Measurements from ENCODE around the gene PLEKHF1. TPM values are rescaled to one million over a fixed set of nuclear protein-coding genes. Genes with fewer than 3 reads are reported as not detected.
A peak's percentile ranks its signal among the peaks of the same experiment; 100 is the strongest.

The PLEKHF1 gene
- total and polyA plus RNA-seq, 2 of the 13 experiments (the other 11 are each of a cell fraction or from before 2014, with no cell fraction given) = 2.9 to 3.8 TPM

- H2AFZ ChIP-seq (ENCODE audit: low read length) = no peak overlapping the region
- no peak overlapping the region for H3K4me3 ChIP-seq (replicated peaks in 1 of 3; ENCODE audit: insufficient read depth in 1 of 3, low read depth in 2 of 3, low read length in 3 of 3)
- no peak overlapping the region for H3K9ac ChIP-seq (ENCODE audit: insufficient read depth, low read depth, low read length)
- DNase-seq (ENCODE audit: low spot score) = no peak
- no peaks in the 10 kb centered on the region for H3K79me2 ChIP-seq (ENCODE audit: insufficient read depth, low read length)
- H3K4me1 ChIP-seq (ENCODE audit: insufficient read depth, low read length) = peaks cover 12% of the 10 kb centered on the region
- H3K9me3 ChIP-seq (ENCODE audit: low read length) = no peaks in the 10 kb centered on the region
- BruUV-seq (replicated peaks) = no TSS peak
- peaks cover 0 to 9% of the 10 kb centered on the region in 2 experiments; a peak in 2 of 5 replicates for H3K27me3 ChIP-seq (ENCODE audit: control insufficient read depth in 1 of 2, insufficient read depth in 2 of 2, low read length in 2 of 2)
- 33% methylated on average over 2 of the region's 2 CpGs for WGBS (ENCODE audit: low lambda C conversion rate)
- POLR2A ChIA-PET = no interaction called here
- no peak for ATAC-seq
- FAIRE-seq = no peak
- H4K20me1 ChIP-seq (ENCODE audit: insufficient read depth, low read length) = no peaks in the 10 kb centered on the region
- CTCF ChIA-PET (ENCODE audit: low intra/inter-chr PET ratio, low total read pairs) = no interaction called here
- no peak overlapping the region for H3K27ac ChIP-seq (ENCODE audit: extremely low read length, insufficient read depth, low read length)
- no peak overlapping the region for H3K4me2 ChIP-seq (ENCODE audit: low read depth, low read length)
- in situ Hi-C loops (cut with HindIII; ENCODE audit: extremely low pct_ligation_motif_present, low pct_unique_long_range_greater_than_20kb) (no loop called here), intact Hi-C loops (cut with micrococcal nuclease; ENCODE audit: unreplicated experiment) (no loop called here)
- no peaks in the 10 kb centered on the region for H3K36me3 ChIP-seq (replicated peaks in 1 of 2; ENCODE audit: control insufficient read depth in 1 of 2, insufficient read depth in 2 of 2, low read length in 2 of 2)
- TF ChIP-seq ZNF547 (CRISPR knock-in tag; IDR thresholded peaks at IDR 0.05) (no peak), TEAD3 (CRISPR knock-in tag; optimal IDR thresholded peaks at IDR 0.05; ENCODE audit: borderline replicate concordance) (peak; percentile 19), ZNF329 (CRISPR knock-in tag; IDR thresholded peaks at IDR 0.05; ENCODE audit: low read depth) (0 out of 2 replicates have a peak, but pooled peaks have one; percentile 32)
These were observed 34.6 kb upstream of the PLEKHF1 start for GRCh38 chr19:29630655-29631054.

DNA sequence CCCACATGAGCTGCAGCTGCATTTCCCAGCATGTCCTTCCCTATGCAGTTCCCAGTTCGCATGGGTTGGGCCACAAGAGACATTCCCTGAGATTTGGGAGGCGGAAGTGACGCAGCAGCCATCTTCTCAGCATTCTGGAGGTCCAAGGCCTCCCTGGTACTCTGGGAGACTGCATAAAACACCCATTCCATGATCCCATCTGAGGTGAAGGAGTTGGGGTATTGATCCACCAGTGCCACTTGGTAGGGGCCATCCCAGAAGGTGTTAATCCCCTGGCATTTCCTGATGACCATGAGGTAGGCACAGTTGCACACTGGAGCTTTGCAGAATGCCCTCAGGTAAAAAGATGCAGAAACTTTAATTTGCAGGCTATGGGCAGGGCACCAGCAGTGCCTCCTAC lies 33.8 kb upstream of the PLEKHF1 start:
- ChIA-PET CTCF (ENCODE audit: low intra/inter-chr PET ratio, low total read pairs) (no interaction called here), POLR2A (no interaction called here)
- ATAC-seq = no peak
- no peaks in the 10 kb centered on the region for H3K79me2 ChIP-seq (ENCODE audit: insufficient read depth, low read length)
- H3K4me3 ChIP-seq (replicated peaks in 1 of 3; ENCODE audit: insufficient read depth in 1 of 3, low read depth in 2 of 3, low read length in 3 of 3) = no peak overlapping the region
- no peak overlapping the region for H3K27ac ChIP-seq (ENCODE audit: extremely low read length, insufficient read depth, low read length)
- H3K27me3 ChIP-seq (ENCODE audit: control insufficient read depth in 1 of 2, insufficient read depth in 2 of 2, low read length in 2 of 2) = peaks cover 0 to 9% of the 10 kb centered on the region in 2 experiments; a peak in 2 of 5 replicates
- H3K36me3 ChIP-seq (replicated peaks in 1 of 2; ENCODE audit: control insufficient read depth in 1 of 2, insufficient read depth in 2 of 2, low read length in 2 of 2) = no peaks in the 10 kb centered on the region
- no peaks in the 10 kb centered on the region for H4K20me1 ChIP-seq (ENCODE audit: insufficient read depth, low read length)
- H3K4me2 ChIP-seq (ENCODE audit: low read depth, low read length) = no peak overlapping the region
- no peak for FAIRE-seq
- DNase-seq (ENCODE audit: low spot score) = no peak
- H3K9ac ChIP-seq (ENCODE audit: insufficient read depth, low read depth, low read length) = no peak overlapping the region
- no peak overlapping the region for H2AFZ ChIP-seq (ENCODE audit: low read length)
- peaks cover 12% of the 10 kb centered on the region for H3K4me1 ChIP-seq (ENCODE audit: insufficient read depth, low read length)
- WGBS (ENCODE audit: low lambda C conversion rate) = 20% methylated on average over 1 of the region's 3 CpGs
- in situ Hi-C loops (cut with HindIII; ENCODE audit: extremely low pct_ligation_motif_present, low pct_unique_long_range_greater_than_20kb) (no loop called here), intact Hi-C loops (cut with micrococcal nuclease; ENCODE audit: unreplicated experiment) (no loop called here)
- BruUV-seq (replicated peaks) = no TSS peak
- H3K9me3 ChIP-seq (ENCODE audit: low read length) = no peaks in the 10 kb centered on the region
- TF ChIP-seq ZNF17 (CRISPR knock-in tag; IDR thresholded peaks at IDR 0.05) (no peak), YEATS4 (CRISPR knock-in tag; IDR thresholded peaks at IDR 0.05; ENCODE audit: borderline replicate concordance) (no peak), FOXJ3 (CRISPR knock-in tag; IDR thresholded peaks at IDR 0.05; ENCODE audit: borderline replicate concordance) (no peak), MLLT10 (CRISPR knock-in tag; IDR thresholded peaks at IDR 0.05) (no peak), JUND (CRISPR knock-in tag; IDR thresholded peaks at IDR 0.05) (no peak), PRDM10 (CRISPR knock-in tag; IDR thresholded peaks at IDR 0.05; ENCODE audit: low read depth) (no peak)
- TF ChIP-seq, protein P1, sequence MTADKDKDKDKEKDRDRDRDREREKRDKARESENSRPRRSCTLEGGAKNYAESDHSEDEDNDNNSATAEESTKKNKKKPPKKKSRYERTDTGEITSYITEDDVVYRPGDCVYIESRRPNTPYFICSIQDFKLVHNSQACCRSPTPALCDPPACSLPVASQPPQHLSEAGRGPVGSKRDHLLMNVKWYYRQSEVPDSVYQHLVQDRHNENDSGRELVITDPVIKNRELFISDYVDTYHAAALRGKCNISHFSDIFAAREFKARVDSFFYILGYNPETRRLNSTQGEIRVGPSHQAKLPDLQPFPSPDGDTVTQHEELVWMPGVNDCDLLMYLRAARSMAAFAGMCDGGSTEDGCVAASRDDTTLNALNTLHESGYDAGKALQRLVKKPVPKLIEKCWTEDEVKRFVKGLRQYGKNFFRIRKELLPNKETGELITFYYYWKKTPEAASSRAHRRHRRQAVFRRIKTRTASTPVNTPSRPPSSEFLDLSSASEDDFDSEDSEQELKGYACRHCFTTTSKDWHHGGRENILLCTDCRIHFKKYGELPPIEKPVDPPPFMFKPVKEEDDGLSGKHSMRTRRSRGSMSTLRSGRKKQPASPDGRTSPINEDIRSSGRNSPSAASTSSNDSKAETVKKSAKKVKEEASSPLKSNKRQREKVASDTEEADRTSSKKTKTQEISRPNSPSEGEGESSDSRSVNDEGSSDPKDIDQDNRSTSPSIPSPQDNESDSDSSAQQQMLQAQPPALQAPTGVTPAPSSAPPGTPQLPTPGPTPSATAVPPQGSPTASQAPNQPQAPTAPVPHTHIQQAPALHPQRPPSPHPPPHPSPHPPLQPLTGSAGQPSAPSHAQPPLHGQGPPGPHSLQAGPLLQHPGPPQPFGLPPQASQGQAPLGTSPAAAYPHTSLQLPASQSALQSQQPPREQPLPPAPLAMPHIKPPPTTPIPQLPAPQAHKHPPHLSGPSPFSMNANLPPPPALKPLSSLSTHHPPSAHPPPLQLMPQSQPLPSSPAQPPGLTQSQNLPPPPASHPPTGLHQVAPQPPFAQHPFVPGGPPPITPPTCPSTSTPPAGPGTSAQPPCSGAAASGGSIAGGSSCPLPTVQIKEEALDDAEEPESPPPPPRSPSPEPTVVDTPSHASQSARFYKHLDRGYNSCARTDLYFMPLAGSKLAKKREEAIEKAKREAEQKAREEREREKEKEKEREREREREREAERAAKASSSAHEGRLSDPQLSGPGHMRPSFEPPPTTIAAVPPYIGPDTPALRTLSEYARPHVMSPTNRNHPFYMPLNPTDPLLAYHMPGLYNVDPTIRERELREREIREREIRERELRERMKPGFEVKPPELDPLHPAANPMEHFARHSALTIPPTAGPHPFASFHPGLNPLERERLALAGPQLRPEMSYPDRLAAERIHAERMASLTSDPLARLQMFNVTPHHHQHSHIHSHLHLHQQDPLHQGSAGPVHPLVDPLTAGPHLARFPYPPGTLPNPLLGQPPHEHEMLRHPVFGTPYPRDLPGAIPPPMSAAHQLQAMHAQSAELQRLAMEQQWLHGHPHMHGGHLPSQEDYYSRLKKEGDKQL (CRISPR knock-in tag; IDR thresholded peaks at IDR 0.05; ENCODE audit: low read depth) = no peak
